Activated CD4-positive, CD25-positive, alpha-beta regulatory T cell (primary cell): Measurements from ENCODE around the gene NUDT22.
A peak's percentile ranks its signal among the peaks of the same experiment; 100 is the strongest.
"Not testable (repeated sequence)": the region's sequence is repeated elsewhere in the genome, so short reads cannot be mapped to it uniquely, and the experiment has no call there.

Source experiments
- DNase-seq, 4 experiments: peaks; one replicate each; lab custom pipeline; 2025; lab: John Stamatoyannopoulos, UW

NUDT22 gene

DNA sequence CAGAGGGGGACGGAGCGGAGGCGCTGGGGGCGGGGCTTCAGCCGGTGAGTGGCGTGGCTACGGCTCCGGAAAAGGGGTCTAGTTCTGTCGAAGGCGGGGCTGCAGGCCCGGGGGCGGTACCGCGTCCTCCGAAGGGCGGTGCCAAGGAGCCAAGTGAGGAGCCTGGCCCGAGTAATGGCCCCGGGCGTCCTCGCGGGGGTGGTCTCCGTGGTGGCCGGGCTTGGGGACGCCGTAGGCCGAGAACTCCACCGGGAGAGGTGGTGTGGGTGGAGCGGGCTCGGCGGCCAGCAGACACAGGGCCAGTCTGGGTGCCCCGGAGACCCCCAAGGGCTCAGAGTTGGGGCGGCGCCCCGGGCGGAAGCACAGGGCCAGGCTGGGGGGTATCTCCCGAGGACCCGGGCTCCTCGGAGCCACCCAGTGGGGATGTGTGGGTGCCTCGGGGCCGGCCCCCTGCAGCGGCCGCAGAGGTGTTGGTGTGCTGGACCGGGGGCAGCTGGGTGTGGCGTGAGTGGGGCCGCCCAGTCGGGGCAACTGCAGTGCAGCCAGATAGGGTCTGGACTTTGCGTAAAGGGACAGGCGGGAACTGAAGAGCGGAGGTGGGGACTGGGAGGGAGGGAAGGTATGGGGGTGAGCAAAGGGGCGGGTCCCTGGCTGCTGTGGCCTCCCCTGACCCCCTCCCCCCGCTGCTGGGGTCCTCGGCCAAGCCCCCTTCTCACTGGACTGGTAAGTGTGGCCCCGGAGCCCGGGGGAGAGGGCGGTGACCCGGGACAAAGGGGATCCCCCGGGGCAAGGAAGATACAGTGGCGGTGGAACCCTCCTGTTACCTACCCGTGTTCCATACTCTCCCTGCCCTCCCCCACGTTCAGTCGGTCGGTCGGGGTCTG, 15.7 kb downstream of the NUDT22 start:
- DNase-seq: no peak

DNA sequence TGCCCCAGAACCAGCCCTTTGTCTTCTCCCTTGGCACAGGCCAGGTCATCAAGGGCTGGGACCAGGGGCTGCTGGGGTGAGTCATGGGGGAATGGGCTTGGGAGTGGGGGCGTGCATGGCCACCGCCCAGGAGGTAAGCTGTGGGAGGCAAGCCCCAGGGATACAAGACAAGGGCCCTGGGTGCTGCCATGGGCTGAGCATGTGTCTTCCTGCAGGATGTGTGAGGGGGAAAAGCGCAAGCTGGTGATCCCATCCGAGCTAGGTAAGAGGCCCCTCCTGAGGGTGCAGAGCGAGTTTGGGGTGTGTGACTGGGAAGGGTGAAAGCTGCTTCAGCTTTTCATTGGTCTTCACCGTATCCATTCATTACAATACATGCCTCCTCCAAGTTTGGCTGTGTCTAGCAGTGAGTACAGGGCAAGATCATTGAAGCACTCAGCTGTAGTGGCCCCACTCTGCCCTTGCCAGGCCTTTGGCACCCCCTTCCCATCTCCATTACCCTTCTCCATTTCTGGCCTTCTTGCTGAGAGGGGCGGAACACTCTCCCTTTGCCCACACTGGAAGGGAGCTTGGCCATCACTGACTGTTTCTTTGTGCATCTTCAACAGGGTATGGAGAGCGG, 17.3 kb downstream of the NUDT22 start:
- DNase-seq: no peak

DNA sequence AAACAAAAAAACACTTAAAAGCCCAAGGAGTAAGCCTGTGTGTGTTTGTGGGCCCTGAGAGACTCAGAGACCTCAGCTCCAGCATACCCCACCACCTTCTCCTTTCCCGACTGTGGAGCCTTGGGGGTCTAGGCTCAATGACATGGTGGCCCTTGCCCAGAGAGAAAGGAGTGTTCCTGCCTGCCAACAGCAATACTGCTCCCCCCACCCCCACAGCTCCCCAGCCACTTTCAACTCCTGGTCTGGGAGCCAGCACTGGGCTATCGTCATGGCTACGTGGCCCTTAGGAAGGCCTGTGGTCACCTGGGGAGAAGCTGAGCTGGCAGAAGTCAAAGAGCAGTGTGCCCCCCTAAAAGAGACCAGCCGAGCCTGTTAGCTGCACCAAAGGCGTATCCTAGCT, 18.0 kb downstream of the NUDT22 start:
- no peak for DNase-seq

GRCh38 chr11:64244966-64245365, 18.9 kb downstream of the NUDT22 start:
- no peak for DNase-seq

- peak in 1 of 4 experiments; percentile 34 for DNase-seq
Observed at GRCh38 chr11:64245401-64245796, 19.3 kb downstream of the NUDT22 start.

DNA sequence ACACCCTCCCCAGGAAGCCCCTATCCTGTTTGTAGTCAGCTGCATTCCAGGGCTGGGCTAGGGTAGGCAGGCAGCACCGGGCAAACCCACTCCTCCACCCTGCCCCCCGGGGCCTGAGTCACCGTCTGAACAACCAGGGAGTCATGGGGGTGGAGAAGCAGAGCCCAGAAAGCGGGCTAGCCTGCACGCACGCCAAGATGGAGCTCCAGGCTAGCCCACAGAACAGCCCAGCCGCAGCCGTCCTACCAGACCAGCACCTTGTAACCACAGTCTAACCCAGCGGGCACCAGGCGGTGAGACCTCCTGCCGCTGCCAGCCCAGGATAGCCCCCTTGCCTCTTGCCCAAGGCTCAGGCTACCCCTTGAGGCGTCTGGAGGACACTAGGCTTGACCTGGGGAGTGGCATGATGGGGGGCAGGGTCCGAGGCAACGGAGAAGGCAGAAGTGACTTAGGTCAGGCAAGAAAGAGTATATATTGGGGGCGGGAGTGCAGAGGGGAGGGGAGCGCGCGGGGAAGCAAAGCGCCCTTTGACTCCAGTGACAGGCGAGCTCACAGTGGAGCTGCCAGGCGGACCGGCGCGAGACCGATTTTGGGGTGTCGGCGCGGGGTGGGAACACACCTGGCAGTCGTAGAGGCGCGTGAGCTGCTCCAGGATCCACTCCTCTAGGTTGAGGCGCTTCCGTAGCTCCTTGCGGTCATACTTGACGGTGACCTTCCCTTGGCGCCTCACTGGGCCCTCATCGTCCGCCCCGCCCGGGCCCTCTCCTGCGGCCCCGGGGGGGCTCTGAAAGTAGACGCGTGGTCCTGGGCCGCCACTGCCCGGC, 19.9 kb downstream of the NUDT22 start:
- DNase-seq: peak; percentile 31 to 71 (median 50)

- DNase-seq: not testable (repeated sequence)
Observed at GRCh38 chr11:64246621-64246870, 20.5 kb downstream of the NUDT22 start.

DNA sequence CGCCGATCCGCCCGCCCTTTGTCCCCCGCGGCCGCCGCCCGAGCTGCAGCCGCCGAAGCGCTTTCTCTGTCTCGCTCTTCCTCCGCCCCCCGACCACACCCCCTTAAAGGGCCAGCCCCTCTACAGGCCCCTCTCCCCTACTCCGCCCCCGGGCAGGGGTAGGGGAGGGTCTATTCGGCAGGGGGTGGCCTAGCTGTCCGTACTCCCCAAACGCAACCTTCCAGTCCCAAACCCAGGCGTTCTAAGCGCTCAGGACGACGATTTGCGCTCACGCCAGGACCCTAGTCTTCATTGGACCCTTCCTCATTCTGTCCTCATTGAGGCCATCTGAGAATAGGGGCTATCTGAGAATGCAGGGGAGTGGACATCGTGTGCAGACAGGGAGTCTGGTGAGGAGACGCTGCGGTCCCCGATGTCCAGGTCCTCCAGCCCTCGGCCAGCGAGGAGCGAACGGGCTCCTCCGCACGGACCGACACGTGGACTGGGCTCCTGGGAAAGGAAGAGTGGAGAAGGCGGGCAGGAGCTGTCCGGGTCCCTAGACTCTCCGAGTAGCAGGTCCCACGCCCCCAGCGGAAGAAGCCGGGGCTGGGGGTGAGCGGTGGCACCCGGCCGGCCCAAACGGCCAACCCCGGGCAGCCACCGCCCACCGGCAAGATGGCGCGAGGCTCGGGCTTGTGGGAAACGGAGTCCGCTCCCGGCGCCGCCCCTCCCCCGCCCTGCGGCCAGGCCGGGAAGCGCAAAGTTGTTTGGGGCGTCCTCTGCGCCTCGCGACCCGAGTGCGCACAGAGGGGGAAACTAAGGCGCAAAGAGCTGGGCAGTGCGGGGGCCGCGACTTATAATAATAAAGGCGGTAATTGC, 21.0 kb downstream of the NUDT22 start, which contains the start of gene PPP1R14B:
TSS of gene PPP1R14B (minus strand) at position 73 of the 858 bp plus-strand sequence. CDS start 270 bp downstream, outside the sequence.
- DNase-seq: peak; percentile 62 to 71 (median 67)

GRCh38 chr11:64247729-64248531, 21.9 kb downstream of the NUDT22 start:
- DNase-seq: no peak

GRCh38 chr11:64248578-64248977, 22.5 kb downstream of the NUDT22 start:
- DNase-seq: no peak

GRCh38 chr11:64249038-64249437, 23.0 kb downstream of the NUDT22 start:
- DNase-seq: no peak

GRCh38 chr11:64249563-64250414, 23.7 kb downstream of the NUDT22 start:
- no peak for DNase-seq

DNA sequence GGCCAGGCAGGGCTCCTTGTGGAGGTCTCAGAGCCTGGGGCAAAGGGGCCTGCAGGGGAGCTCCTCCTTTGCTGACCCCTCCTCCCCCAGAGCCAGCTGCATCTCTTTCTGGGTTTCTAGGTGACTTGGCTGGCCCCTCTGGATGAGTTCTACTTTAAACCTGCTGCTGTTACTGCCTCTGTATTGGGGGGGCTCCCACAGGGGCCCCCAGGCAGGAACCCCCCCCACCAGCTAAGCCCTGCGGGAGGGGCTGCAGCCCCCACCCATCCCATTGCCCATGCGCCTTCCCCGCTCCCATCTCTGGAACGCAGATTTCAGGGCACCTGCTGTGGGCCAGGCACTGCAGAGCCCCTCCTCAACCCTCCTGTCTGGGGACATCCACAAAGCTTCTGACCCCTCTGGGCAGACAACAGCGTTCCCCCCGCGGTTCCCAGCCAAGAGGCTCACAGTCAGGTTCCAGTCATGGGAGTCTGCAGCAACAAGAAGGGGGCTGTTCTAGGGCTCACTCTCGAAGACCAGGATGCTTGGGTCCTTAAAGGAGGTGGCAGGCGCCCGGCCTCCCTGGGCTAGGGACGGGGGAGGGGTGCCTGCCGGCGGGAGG, 24.4 kb downstream of the NUDT22 start:
- DNase-seq: no peak

- DNase-seq: peak; percentile 32 to 56 (median 44)
Observed at GRCh38 chr11:64251016-64251752, 25.1 kb downstream of the NUDT22 start, which contains the start of gene PLCB3. Gene PLCB3 (plus strand): TSS chr11:64251530. CDS start chr11:64251650, 120 bp downstream.

- DNase-seq: no peak
Observed at GRCh38 chr11:64251753-64252002, 25.6 kb downstream of the NUDT22 start.

GRCh38 chr11:64252003-64252872, 26.2 kb downstream of the NUDT22 start:
- DNase-seq: no peak

DNA sequence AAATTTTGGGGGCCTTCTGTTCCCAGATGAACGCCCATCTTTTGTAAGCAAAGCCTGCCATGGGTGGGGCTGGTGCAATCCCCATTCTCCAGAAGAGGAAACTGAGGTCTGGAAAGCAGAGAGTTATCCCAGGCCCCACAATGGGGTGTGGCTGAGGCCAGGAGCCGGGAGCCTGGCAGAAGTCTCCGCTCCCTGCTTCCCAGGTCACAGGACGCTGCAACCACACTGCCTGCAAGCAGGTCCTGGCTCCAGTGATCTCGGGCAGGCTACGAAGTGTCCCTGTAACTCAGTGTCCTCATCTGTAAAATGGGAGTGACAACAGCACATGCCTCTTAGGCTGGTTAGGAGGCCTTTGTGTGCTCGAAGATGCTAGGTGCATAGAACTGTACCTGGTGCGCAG, 27.0 kb downstream of the NUDT22 start:
- no peak for DNase-seq

DNA sequence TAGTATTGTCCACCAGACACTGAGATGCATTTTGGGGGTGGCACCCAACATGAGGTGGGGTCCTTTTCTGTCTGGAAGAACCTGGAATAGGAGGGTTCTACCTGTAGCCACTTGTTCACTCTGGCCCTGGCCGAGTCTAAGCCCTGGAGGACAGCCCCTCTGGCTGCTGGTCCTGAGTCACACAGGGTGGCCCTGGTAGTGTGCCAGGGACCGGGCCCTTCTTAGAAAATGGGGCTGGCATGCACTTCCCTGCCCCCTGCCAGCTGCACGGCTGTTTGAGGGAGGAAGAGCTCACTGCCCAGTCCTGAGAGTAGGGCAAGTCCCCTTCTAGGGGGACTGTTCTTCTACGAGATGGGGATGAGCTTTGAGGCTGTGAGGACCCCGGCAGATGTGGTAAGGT, 27.4 kb downstream of the NUDT22 start:
- DNase-seq: no peak
